Measurements from ENCODE around the gene FOXP1.

DNA sequence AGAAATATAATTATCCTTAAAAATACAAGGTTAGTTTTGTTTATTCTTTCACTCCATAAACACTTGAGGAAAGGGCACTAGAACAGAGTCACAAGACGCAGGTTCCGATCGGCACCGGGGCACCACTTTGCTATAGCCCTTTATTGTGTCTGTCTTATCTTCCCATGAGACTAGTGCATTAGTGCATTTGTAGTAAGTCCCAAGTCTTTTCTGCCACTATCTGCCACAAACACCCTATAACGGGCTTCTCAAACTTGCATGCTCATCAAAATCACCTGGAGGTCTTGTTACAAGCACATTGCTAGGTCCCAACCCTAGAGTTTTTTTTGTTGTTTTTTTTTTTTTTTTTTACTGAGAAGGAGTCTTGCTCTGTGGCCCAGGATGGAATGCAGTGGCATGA lies 213.1 kb downstream of the FOXP1 start:
- no peak for TF ChIP-seq CTCF (IDR thresholded peaks at IDR 0.05)
- no peak for TF ChIP-seq POLR2AphosphoS5 (IDR thresholded peaks at IDR 0.05)
- no peak for TF ChIP-seq POLR2A (IDR thresholded peaks at IDR 0.05)

Data from breast epithelium (tissue), 3 donors.